ENCODE data around the gene GMEB2. TPM values are rescaled to one million over a fixed set of nuclear protein-coding genes. Genes with fewer than 3 reads are reported as not detected.

Gene GMEB2
- total RNA-seq, 6 experiments from 2014 or later, result 3.2 to 7.0 (median 5.1) TPM

- Histone ChIP-seq H3K4me3 (no peak overlapping the region), H3K9me3 (no peaks in the 10 kb centered on the region), H3K36me3 (peaks cover 0 to 26% (median 6%) of the 10 kb centered on the region in 4 donors), H3K4me1 (no peaks in the 10 kb centered on the region), H3K27ac (no peak overlapping the region), H3K27me3 (no peaks in the 10 kb centered on the region)
- intact Hi-C loops (cut with DNase I), result no loop called here
- ATAC-seq (no peak), DNase-seq (peak in 2 of 3 donors; percentile 13 to 43)
- no CpG with 5 or more reads among the region's 13 CpGs for WGBS (ENCODE audit: insufficient coverage, low coverage, low lambda C conversion rate, missing lambda C conversion rate)
- no peak for TF ChIP-seq POLR2A (IDR thresholded peaks at IDR 0.05)
- TF ChIP-seq CTCF (IDR thresholded peaks at IDR 0.05), result no peak
Measured at GRCh38 chr20:63592661-63593060, 34.2 kb downstream of the GMEB2 start.

GRCh38 chr20:63591786-63592355 lies 35.0 kb downstream of the GMEB2 start:
- intact Hi-C loops (cut with DNase I), result no loop called here
- DNase-seq (peak in 1 of 3 donors; percentile 10), ATAC-seq (no peak)
- TF ChIP-seq CTCF (IDR thresholded peaks at IDR 0.05) (no peak), POLR2A (IDR thresholded peaks at IDR 0.05) (no peak)
- 93% methylated on average over 10 of the region's 28 CpGs for WGBS (ENCODE audit: insufficient coverage, low coverage, low lambda C conversion rate, missing lambda C conversion rate)
- peaks cover 0 to 26% (median 6%) of the 10 kb centered on the region in 4 donors for H3K36me3 ChIP-seq
- no peaks in the 10 kb centered on the region for H3K9me3 ChIP-seq
- no peaks in the 10 kb centered on the region for H3K4me1 ChIP-seq
- H3K27ac ChIP-seq, result no peak overlapping the region
- H3K4me3 ChIP-seq, result no peak overlapping the region
- no peaks in the 10 kb centered on the region for H3K27me3 ChIP-seq

GRCh38 chr20:63591147-63591533 lies 35.8 kb downstream of the GMEB2 start:
- DNase-seq (peak in 1 of 3 donors; percentile 3), ATAC-seq (no peak)
- intact Hi-C loops (cut with DNase I), result no loop called here
- H3K4me3 ChIP-seq, result no peak overlapping the region
- no peaks in the 10 kb centered on the region for H3K4me1 ChIP-seq
- H3K36me3 ChIP-seq, result peaks cover 0 to 26% (median 6%) of the 10 kb centered on the region in 4 donors
- H3K9me3 ChIP-seq, result no peaks in the 10 kb centered on the region
- no CpG with 5 or more reads among the region's 4 CpGs for WGBS (ENCODE audit: insufficient coverage, low coverage, low lambda C conversion rate, missing lambda C conversion rate)
- no peak for TF ChIP-seq POLR2A (IDR thresholded peaks at IDR 0.05)
- TF ChIP-seq CTCF (IDR thresholded peaks at IDR 0.05), result no peak
- H3K27ac ChIP-seq, result no peak overlapping the region
- no peaks in the 10 kb centered on the region for H3K27me3 ChIP-seq

GRCh38 chr20:63590218-63591146 lies 36.4 kb downstream of the GMEB2 start:
- no peak for TF ChIP-seq CTCF (IDR thresholded peaks at IDR 0.05)
- TF ChIP-seq POLR2A (IDR thresholded peaks at IDR 0.05), result no peak
- Histone ChIP-seq H3K4me3 (no peak overlapping the region), H3K9me3 (no peaks in the 10 kb centered on the region), H3K27me3 (no peaks in the 10 kb centered on the region), H3K27ac (no peak overlapping the region), H3K4me1 (no peaks in the 10 kb centered on the region), H3K36me3 (peaks cover 0 to 26% (median 6%) of the 10 kb centered on the region in 4 donors)
- DNase-seq (peak in 2 of 3 donors; percentile 17 to 42), ATAC-seq (no peak)
- intact Hi-C loops (cut with DNase I), result no loop called here
- WGBS (ENCODE audit: insufficient coverage, low coverage, low lambda C conversion rate, missing lambda C conversion rate), result 83% methylated on average over 1 of the region's 52 CpGs

All from right lobe of liver (tissue), 6 donors.